Lung (tissue), 12 donors: ENCODE data around the gene IGF2R. TPM values are rescaled to one million over a fixed set of nuclear protein-coding genes. Genes with fewer than 3 reads are reported as not detected.

Source experiments
- ATAC-seq: fragments of 200-7000 bp; cut with Tn5 transposase; one replicate; pipeline ENCODE4 v1.9.1; 2020; ENCODE audit warnings: moderate number of reproducible peaks; ENCODE audit not compliant: insufficient read depth, low FRiP score
- DNase-seq, 3 donors: peaks; one replicate each; pipeline ENCODE4 v3.0.0-alpha.2; 2013 to 2017
- H3K27ac ChIP-seq, 2 donors: one replicate each; pipeline ENCODE4 v1.5.1; 2013; ENCODE audit warnings: mild to moderate bottlenecking in 2 of 2, moderate library complexity in 2 of 2, control low read depth in 1 of 2, inconsistent platforms in 1 of 2, low read depth in 1 of 2, low read length in 1 of 2
- H3K27me3 ChIP-seq, 3 donors: one replicate each; pipeline ENCODE4 v1.5.1; 2013; ENCODE audit warnings: low read length in 2 of 3; ENCODE audit not compliant: control insufficient read depth in 3 of 3, insufficient read depth in 3 of 3
- H3K36me3 ChIP-seq, 4 donors: one replicate each; pipeline ENCODE4 v1.5.1; 2013; ENCODE audit warnings: low read length in 4 of 4, mild to moderate bottlenecking in 1 of 4, moderate library complexity in 1 of 4; ENCODE audit not compliant: control insufficient read depth in 4 of 4, insufficient read depth in 4 of 4
- H3K4me1 ChIP-seq, 5 donors: one replicate each; pipeline ENCODE4 v1.5.1; 2013; ENCODE audit warnings: low read length in 5 of 5, mild to moderate bottlenecking in 2 of 5, moderate library complexity in 1 of 5; ENCODE audit not compliant: control insufficient read depth in 5 of 5, insufficient read depth in 5 of 5
- H3K4me3 ChIP-seq: one replicate; pipeline ENCODE4 v1.5.1; 2013; ENCODE audit warnings: mild to moderate bottlenecking, control low read depth, moderate library complexity
- H3K9ac ChIP-seq, 2 donors: one replicate each; pipeline ENCODE4 v1.5.1; 2013; ENCODE audit warnings: low read length in 2 of 2, control low read depth in 1 of 2; ENCODE audit not compliant: insufficient read depth in 1 of 2
- H3K9me3 ChIP-seq, 4 donors: one replicate each; pipeline ENCODE4 v1.5.1; 2013; ENCODE audit warnings: low read length in 3 of 4, mild to moderate bottlenecking in 1 of 4, moderate library complexity in 1 of 4; ENCODE audit not compliant: control insufficient read depth in 4 of 4, insufficient read depth in 3 of 4
- CTCF ChIP-seq: IDR thresholded peaks from 2 replicates; pipeline ENCODE4 v1.5.1; 2012; ENCODE audit warnings: mild to moderate bottlenecking; ENCODE audit errors: control extremely low read depth, extremely low read depth
- WGBS, 2 donors: extraction: QIAGEN DNeasy Blood & Tissue Kit; methylation state at CpG; one replicate each; pipeline ENCODE4 v1.1.7; 2013; 5-methylcytosine and 5-hydroxymethylcytosine counted together
- polyA plus RNA-seq, 2 donors: library from polyadenylated mRNA; stranded (reverse); fragments of 200-250 nt; gene quantifications; one replicate each; pipeline ENCODE4 v1.2.1, GENCODE V29; 2013
- total RNA-seq, 2 donors: library from RNA; depleted of rRNA in 1 of 2; stranded (reverse); fragments of >200 nt in 1 of 2; gene quantifications; one replicate each; pipeline ENCODE4 v1.2.1, GENCODE V29; 2014 to 2021
- donor health status: control.
- donor health status: control.
- donor health status: Bipolar disorder and iron deficiency.
- donor health status: healthy.
- donor health status: DM: yes; HTN: yes; CAD: no.

IGF2R gene
- total and polyA plus RNA-seq, 4 donors, result 30.0 to 125 (median 92.6) TPM

- ATAC-seq (no peak), DNase-seq (no peak)
- Histone ChIP-seq H3K27ac (no peak overlapping the region), H3K4me1 (peaks cover 0 to 6% (median 0%) of the 10 kb centered on the region in 5 donors), H3K4me3 (no peak overlapping the region), H3K36me3 (no peaks in the 10 kb centered on the region), H3K9ac (no peak overlapping the region), H3K9me3 (no peaks in the 10 kb centered on the region), H3K27me3 (no peaks in the 10 kb centered on the region)
- TF ChIP-seq CTCF, result no peak
- WGBS, 2 donors, result 89 to 96% methylated on average over 6 of the region's 6 CpGs
Observed at GRCh38 chr6:160134779-160135547, 166.1 kb downstream of the IGF2R start.

- WGBS, 2 donors, result 73 to 76% methylated on average over 21 of the region's 21 CpGs
- no peaks in the 10 kb centered on the region for H3K36me3 ChIP-seq
- H3K9ac ChIP-seq, result no peak overlapping the region
- H3K9me3 ChIP-seq, result no peaks in the 10 kb centered on the region
- no peak overlapping the region for H3K27ac ChIP-seq
- DNase-seq (no peak), ATAC-seq (no peak)
- H3K4me1 ChIP-seq, result peaks cover 0 to 6% (median 0%) of the 10 kb centered on the region in 5 donors
- H3K27me3 ChIP-seq, result no peaks in the 10 kb centered on the region
- no peak overlapping the region for H3K4me3 ChIP-seq
- no peak for TF ChIP-seq CTCF
Observed at GRCh38 chr6:160135907-160136655, 167.2 kb downstream of the IGF2R start.

GRCh38 chr6:160137130-160137988 lies 168.5 kb downstream of the IGF2R start:
- H3K27ac ChIP-seq, result no peak overlapping the region
- H3K9ac ChIP-seq, result no peak overlapping the region
- DNase-seq (no peak), ATAC-seq (no peak)
- TF ChIP-seq CTCF, result no peak
- no peak overlapping the region for H3K4me3 ChIP-seq
- no peaks in the 10 kb centered on the region for H3K9me3 ChIP-seq
- no peaks in the 10 kb centered on the region for H3K27me3 ChIP-seq
- H3K4me1 ChIP-seq, result peaks cover 0 to 6% (median 0%) of the 10 kb centered on the region in 5 donors
- WGBS, 2 donors, result 59 to 61% methylated on average over 12 of the region's 12 CpGs
- H3K36me3 ChIP-seq, result no peaks in the 10 kb centered on the region
